Keratinocyte (primary cell): ENCODE data around the gene SLC18A2. TPM values are rescaled to one million over a fixed set of nuclear protein-coding genes. Genes with fewer than 3 reads are reported as not detected.

Experiments
- DNase-seq: peaks from one replicate; pipeline ENCODE4 v3.0.0-alpha.2; 2011; ENCODE audit warnings: low read depth, missing footprints, low spot score
- FAIRE-seq: peaks from 2 replicates; lab custom pipeline; 2011; peaks lifted over from hg19 to GRCh38; lab: Jason Lieb, UNC
- H2AFZ ChIP-seq: 2 replicates; pipeline ENCODE4 v1.6.0; 2012; ENCODE audit warnings: low read length, control low read depth, inconsistent platforms; ENCODE audit not compliant: control insufficient read depth
- H3K27ac ChIP-seq: 2 replicates; pipeline ENCODE4 v1.5.1; 2011; ENCODE audit warnings: low read length; ENCODE audit not compliant: control insufficient read depth, insufficient read depth
- H3K27me3 ChIP-seq: 3 replicates; pipeline ENCODE4 v1.6.0; 2011; ENCODE audit warnings: low read length; ENCODE audit not compliant: control insufficient read depth, insufficient read depth; ENCODE audit errors: extremely low read depth
- H3K36me3 ChIP-seq, 2 experiments: 2 replicates in 1 of 2; 3 replicates in 1 of 2; pipeline ENCODE4 v1.5.1; 2011; ENCODE audit warnings: low read length in 2 of 2, mild to moderate bottlenecking in 1 of 2; ENCODE audit not compliant: control insufficient read depth in 2 of 2, insufficient read depth in 2 of 2; ENCODE audit errors: extremely low read depth in 1 of 2
- H3K4me1 ChIP-seq: 3 replicates; pipeline ENCODE4 v1.5.1; 2011; ENCODE audit warnings: low read length; ENCODE audit not compliant: control insufficient read depth, insufficient read depth; ENCODE audit errors: extremely low read depth
- H3K4me2 ChIP-seq: 3 replicates; pipeline ENCODE4 v1.6.0; 2011; ENCODE audit warnings: low read depth, low read length; ENCODE audit not compliant: control insufficient read depth, insufficient read depth; ENCODE audit errors: extremely low read depth
- H3K4me3 ChIP-seq, 3 experiments: fragments of 200-600 bp in 1 of 3; sonication (generic) in 1 of 3; 2 replicates in 2 of 3; 3 replicates in 1 of 3; pipeline ENCODE4 v1.5.1; 2011 to 2016; ENCODE audit warnings: low read length in 3 of 3, mild to moderate bottlenecking in 3 of 3, control low read depth in 2 of 3, inconsistent platforms in 1 of 3, low read depth in 1 of 3, mixed read lengths in 1 of 3, mixed run types in 1 of 3, moderate library complexity in 1 of 3; ENCODE audit not compliant: control insufficient read depth in 2 of 3, insufficient read depth in 2 of 3; ENCODE audit errors: extremely low read depth in 1 of 3
- H3K79me2 ChIP-seq: 2 replicates; pipeline ENCODE4 v1.6.0; 2012; ENCODE audit warnings: low read length; ENCODE audit not compliant: control insufficient read depth, insufficient read depth
- H3K9ac ChIP-seq: 3 replicates; pipeline ENCODE4 v1.6.0; 2011; ENCODE audit warnings: low read length; ENCODE audit not compliant: control insufficient read depth, insufficient read depth; ENCODE audit errors: extremely low read depth
- H3K9me1 ChIP-seq: 3 replicates; pipeline ENCODE4 v1.6.0; 2011; ENCODE audit warnings: low read length; ENCODE audit not compliant: control insufficient read depth, insufficient read depth; ENCODE audit errors: extremely low read depth
- H3K9me3 ChIP-seq: 2 replicates; pipeline ENCODE4 v1.5.1; 2012; ENCODE audit warnings: low read depth, low read length; ENCODE audit not compliant: control insufficient read depth
- H4K20me1 ChIP-seq: 3 replicates; pipeline ENCODE4 v1.6.0; 2011; ENCODE audit warnings: low read length; ENCODE audit not compliant: control insufficient read depth, insufficient read depth; ENCODE audit errors: extremely low read depth
- CTCF ChIP-seq, 3 experiments: IDR thresholded peaks in 1 of 3; conservative IDR thresholded peaks in 1 of 3; optimal IDR thresholded peaks in 1 of 3; 2 replicates in 2 of 3; 3 replicates in 1 of 3; pipeline versions ENCODE3 to v1.5.1; 2011; ENCODE audit warnings: low read length in 3 of 3, mild to moderate bottlenecking in 3 of 3, moderate library complexity in 2 of 3, control low read depth in 1 of 3, inconsistent platforms in 1 of 3; ENCODE audit not compliant: insufficient read depth in 2 of 3; ENCODE audit errors: extremely low read depth in 1 of 3
- EZH2 ChIP-seq: IDR thresholded peaks from one replicate; pipeline ENCODE4 v1.6.1; 2012; ENCODE audit warnings: inconsistent platforms, mild to moderate bottlenecking, low read length, moderate library complexity
- dilution Hi-C: fragments of 300-500 bp; cut with MboI; formaldehyde crosslinking; loops from one replicate; pipeline ENCODE4 v1.7.0; 2020; ENCODE audit warnings: low sequenced_read_pairs; ENCODE audit not compliant: extremely low pct_ligation_motif_present
- polyA plus RNA-seq, 5 experiments: library from polyadenylated mRNA; depleted of rRNA in 3 of 5; stranded (reverse) in 3 of 5; stranded (forward) in 1 of 5; unstranded in 1 of 5; fragments of >200 nt; gene quantifications; 1 replicate in 1 of 5; 2 replicates in 3 of 5; 3 replicates in 1 of 5; pipeline versions ENCODE4 v1.2.1 to v1.2.3, GENCODE V29; 2011 to 2012; ENCODE audit warnings: missing spikeins in 2 of 5, low read depth in 1 of 5, low replicate concordance in 1 of 5

Gene SLC18A2
- polyA plus RNA-seq, 1 donor (not counting 4 experiments of a cell fraction or from before 2014, with no cell fraction given) = not detected

- Histone ChIP-seq H2AFZ (no peak overlapping the region), H3K36me3 (no peaks in the 10 kb centered on the region), H3K27me3 (peaks cover 3% of the 10 kb centered on the region), H3K79me2 (no peaks in the 10 kb centered on the region), H3K9ac (no peak overlapping the region), H3K4me1 (no peaks in the 10 kb centered on the region), H3K4me3 (no peak overlapping the region), H3K9me3 (no peaks in the 10 kb centered on the region), H4K20me1 (no peaks in the 10 kb centered on the region), H3K4me2 (no peak overlapping the region), H3K9me1 (no peaks in the 10 kb centered on the region), H3K27ac (no peak overlapping the region)
- DNase-seq (no peak), FAIRE-seq (no peak)
- dilution Hi-C loops = no loop called here
- TF ChIP-seq CTCF (optimal IDR thresholded peaks at IDR 0.05 in 1 of 3, IDR thresholded peaks at IDR 0.05 in 1 of 3, conservative IDR thresholded peaks at IDR 0.05 in 1 of 3; ENCODE audit: extremely low read depth in 1 of 3, insufficient read depth in 2 of 3, low read length in 3 of 3) (no peak), EZH2 (no peak)
Measured at GRCh38 chr10:117224881-117225280, 16.0 kb upstream of the SLC18A2 start.

GRCh38 chr10:117226813-117227451, 14.0 kb upstream of the SLC18A2 start:
- Histone ChIP-seq H3K9me1 (no peaks in the 10 kb centered on the region), H3K27ac (no peak overlapping the region), H3K4me3 (no peak overlapping the region), H3K9me3 (no peaks in the 10 kb centered on the region), H3K4me1 (no peaks in the 10 kb centered on the region), H3K9ac (no peak overlapping the region), H3K79me2 (no peaks in the 10 kb centered on the region), H3K27me3 (peaks cover 7% of the 10 kb centered on the region), H3K36me3 (no peaks in the 10 kb centered on the region), H4K20me1 (no peaks in the 10 kb centered on the region), H2AFZ (no peak overlapping the region), H3K4me2 (no peak overlapping the region)
- dilution Hi-C loops = no loop called here
- TF ChIP-seq CTCF (optimal IDR thresholded peaks at IDR 0.05 in 1 of 3, IDR thresholded peaks at IDR 0.05 in 1 of 3, conservative IDR thresholded peaks at IDR 0.05 in 1 of 3; ENCODE audit: extremely low read depth in 1 of 3, insufficient read depth in 2 of 3, low read length in 3 of 3) (peak; percentile 67 to 75 (median 70)), EZH2 (no peak)
- no peak for DNase-seq
- FAIRE-seq = no peak
